K562 (cell line): Measurements from ENCODE around the gene IGF2R. TPM values are rescaled to one million over a fixed set of nuclear protein-coding genes. Genes with fewer than 3 reads are reported as not detected.

Source experiments
- ATAC-seq: fragments of 200-7000 bp; cut with Tn5 transposase; 3 replicates; pipeline ENCODE4 v1.9.1; 2020; ENCODE audit warnings: moderate library complexity
- BruUV-seq: library from RNA; stranded (reverse); fragments of 400-500 nt; replicated peaks from 2 replicates; lab custom pipeline; 2021; lab: Mats Ljungman, UMichigan
- CTCF ChIA-PET: fragments of 300-600 bp; formaldehyde crosslinking; extraction: SDS; loops from one replicate; lab custom pipeline; 2021; ENCODE audit warnings: low intra/inter-chr PET ratio; lab: Yijun Ruan, JAX
- POLR2A ChIA-PET: fragments of 300-600, 350-650 bp; sonication (Branson Sonifier 250); formaldehyde crosslinking; extraction: SDS; loops from one replicate; lab custom pipeline; 2021; ENCODE audit warnings: antibody characterized with exemption, inconsistent platforms; lab: Yijun Ruan, JAX
- DNase-seq, 4 experiments: peaks; one replicate each; pipeline versions ENCODE4 v3.0.0 to v3.0.0-alpha.2; 2011 to 2018; ENCODE audit warnings: low spot score in 3 of 4, mixed read lengths in 3 of 4; ENCODE audit errors: extremely low read depth in 1 of 4
- FAIRE-seq: peaks from 2 replicates; lab custom pipeline; 2011; peaks lifted over from hg19 to GRCh38; lab: Jason Lieb, UNC
- H2AFZ ChIP-seq: 2 replicates; pipeline ENCODE4 v1.6.0; 2011; ENCODE audit warnings: low read depth, low read length, control low read depth, inconsistent platforms
- H3K27ac ChIP-seq: fragments of 200-600 bp; 3 replicates; pipeline ENCODE4 v1.8.0; 2011; ENCODE audit warnings: low read depth, mild to moderate bottlenecking, control low read depth, inconsistent platforms, low read length, moderate library complexity, mixed read lengths; ENCODE audit errors: extremely low read depth
- H3K27me3 ChIP-seq, 2 experiments: fragments of 300-600 bp in 1 of 2; 2 replicates in 1 of 2; 3 replicates in 1 of 2; pipeline versions ENCODE4 v1.6.0 to v1.8.0; 2011; ENCODE audit warnings: inconsistent platforms in 2 of 2, low read length in 2 of 2, mild to moderate bottlenecking in 1 of 2, mixed read lengths in 1 of 2, moderate library complexity in 1 of 2; ENCODE audit not compliant: control insufficient read depth in 2 of 2, insufficient read depth in 2 of 2
- H3K36me3 ChIP-seq: fragments of 300-600 bp; 3 replicates; pipeline ENCODE4 v1.8.0; 2011; ENCODE audit warnings: mild to moderate bottlenecking, low read length, inconsistent platforms; ENCODE audit not compliant: control insufficient read depth, insufficient read depth
- H3K4me1 ChIP-seq, 2 experiments: fragments of 200-600 bp in 1 of 2; replicated peaks in 1 of 2; 2 replicates in 1 of 2; 3 replicates in 1 of 2; pipeline versions ENCODE4 v1.5.1 to v1.8.0; 2011; ENCODE audit warnings: inconsistent platforms in 2 of 2, low read length in 2 of 2, mild to moderate bottlenecking in 1 of 2, mixed read lengths in 1 of 2, moderate library complexity in 1 of 2; ENCODE audit not compliant: control insufficient read depth in 2 of 2, insufficient read depth in 2 of 2
- H3K4me2 ChIP-seq: 2 replicates; pipeline ENCODE4 v1.6.1; 2011; ENCODE audit warnings: low read length, control low read depth, inconsistent platforms, mixed read lengths; ENCODE audit not compliant: insufficient read depth
- H3K4me3 ChIP-seq: fragments of 200-600 bp; sonication (generic), shearing (Covaris generic); 2 replicates; pipeline ENCODE4 v1.5.1; 2016; ENCODE audit warnings: control low read depth, inconsistent platforms
- H3K79me2 ChIP-seq: fragments of 200-600 bp; 3 replicates; pipeline ENCODE4 v1.8.0; 2011; ENCODE audit warnings: low read length, inconsistent platforms; ENCODE audit not compliant: control insufficient read depth, insufficient read depth
- H3K9ac ChIP-seq, 2 experiments: 2 replicates each; pipeline versions ENCODE4 v1.6.0 to v1.6.1; 2011; ENCODE audit warnings: low read depth in 2 of 2, low read length in 2 of 2, control low read depth in 1 of 2, inconsistent platforms in 1 of 2, mild to moderate bottlenecking in 1 of 2, mixed read lengths in 1 of 2; ENCODE audit not compliant: insufficient read depth in 1 of 2
- H3K9me1 ChIP-seq: one replicate; pipeline ENCODE4 v1.6.0; 2011; ENCODE audit warnings: inconsistent platforms, mild to moderate bottlenecking, low read length, moderate library complexity; ENCODE audit not compliant: control insufficient read depth, insufficient read depth
- H3K9me3 ChIP-seq: replicated peaks from 2 replicates; pipeline ENCODE4 v1.5.1; 2011; ENCODE audit warnings: low read depth, low read length, inconsistent platforms; ENCODE audit not compliant: control insufficient read depth, insufficient read depth
- H4K20me1 ChIP-seq: replicated peaks from 2 replicates; pipeline ENCODE4 v1.6.1; 2011; ENCODE audit warnings: low read length, inconsistent platforms, mixed read lengths; ENCODE audit not compliant: control insufficient read depth, insufficient read depth
- WGBS: fragments of 100-300 bp; shearing (Covaris generic); methylation state at CpG from one replicate; pipeline ENCODE4 v1.1.6; 2016; ENCODE audit warnings: low coverage, mixed read lengths; ENCODE audit not compliant: insufficient coverage; ENCODE audit errors: missing lambda C conversion rate; 5-methylcytosine and 5-hydroxymethylcytosine counted together
- in situ Hi-C: fragments of 300-500 bp; cut with MboI; formaldehyde crosslinking; loops from 4 replicates; pipeline ENCODE4 v1.15.0; 2018; ENCODE audit warnings: inconsistent platforms, mixed read lengths
- intact Hi-C: fragments of 100-400 bp; cut with micrococcal nuclease; formaldehyde crosslinking; loops from 2 replicates; pipeline ENCODE4 v1.14.2; 2022
- polyA plus RNA-seq, 8 experiments: library from polyadenylated mRNA; depleted of rRNA in 4 of 8; stranded (reverse) in 5 of 8; unstranded in 3 of 8; fragments of >200 nt; fragmentation: Nextera tagmentation in 2 of 8; fragmentation: Illumina TruSeq in 1 of 8; extraction: Ambion mirVana in 2 of 8; extraction: Trizol in 1 of 8; gene quantifications; 2 replicates each; pipeline versions ENCODE4 v1.2.1 to v1.2.3, GENCODE V29; 2011 to 2014; ENCODE audit warnings: inconsistent platforms in 1 of 8, missing spikeins in 1 of 8
- total RNA-seq, 7 experiments: library from RNA; depleted of rRNA in 6 of 7; stranded (reverse); fragments of >200 nt in 6 of 7; fragmentation: Illumina TruSeq in 2 of 7; extraction: Trizol in 2 of 7; gene quantifications; 2 replicates each; pipeline versions ENCODE4 v1.2.1 to v1.2.3, GENCODE V29; 2011 to 2021; ENCODE audit warnings: low replicate concordance in 1 of 7
- TF ChIP-seq, protein P1 (sequence below): sonication (generic); formaldehyde crosslinking; IDR thresholded peaks from 2 replicates; pipeline ENCODE4 v1.8.1; 2022; ENCODE audit warnings: missing genetic modification reagents
- TF ChIP-seq, protein P2 (sequence below), 2 experiments: fragments of 450-650 bp in 1 of 2; sonication (generic) in 1 of 2; formaldehyde crosslinking in 1 of 2; IDR thresholded peaks; 2 replicates each; pipeline versions ENCODE4 v1.7.1 to v1.9.0; 2016 to 2022; ENCODE audit warnings: inconsistent platforms in 1 of 2, mild to moderate bottlenecking in 1 of 2, missing genetic modification reagents in 1 of 2

IGF2R gene
- total and polyA plus RNA-seq, 9 of the 15 experiments (the other 6 are each of a cell fraction or from before 2014, with no cell fraction given) = 3.5 to 92.3 (median 34.5) TPM

DNA sequence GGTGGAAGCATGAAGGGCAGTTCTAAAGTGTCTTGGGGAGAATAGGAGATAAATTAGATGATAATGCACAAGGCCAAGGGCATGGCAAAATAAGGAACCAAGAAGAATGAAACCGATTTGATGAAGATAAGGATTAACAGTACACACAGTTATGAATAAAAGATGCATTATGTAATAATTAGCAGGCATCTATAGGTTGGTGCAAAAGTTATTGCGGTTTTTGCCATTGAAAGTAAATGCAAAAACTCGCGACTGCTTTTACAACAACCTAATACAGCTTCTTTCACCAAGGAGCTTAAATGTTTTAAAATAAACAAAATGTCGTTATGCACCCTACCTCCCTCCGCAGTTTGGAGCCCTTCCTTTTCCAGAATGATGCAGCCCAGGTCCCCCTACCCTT is 49.1 kb upstream of the IGF2R start:
- H3K9ac ChIP-seq = no peak overlapping the region
- no TSS peak for BruUV-seq
- no peak overlapping the region for H3K4me3 ChIP-seq
- H2AFZ ChIP-seq = no peak overlapping the region
- TF ChIP-seq, protein P1, sequence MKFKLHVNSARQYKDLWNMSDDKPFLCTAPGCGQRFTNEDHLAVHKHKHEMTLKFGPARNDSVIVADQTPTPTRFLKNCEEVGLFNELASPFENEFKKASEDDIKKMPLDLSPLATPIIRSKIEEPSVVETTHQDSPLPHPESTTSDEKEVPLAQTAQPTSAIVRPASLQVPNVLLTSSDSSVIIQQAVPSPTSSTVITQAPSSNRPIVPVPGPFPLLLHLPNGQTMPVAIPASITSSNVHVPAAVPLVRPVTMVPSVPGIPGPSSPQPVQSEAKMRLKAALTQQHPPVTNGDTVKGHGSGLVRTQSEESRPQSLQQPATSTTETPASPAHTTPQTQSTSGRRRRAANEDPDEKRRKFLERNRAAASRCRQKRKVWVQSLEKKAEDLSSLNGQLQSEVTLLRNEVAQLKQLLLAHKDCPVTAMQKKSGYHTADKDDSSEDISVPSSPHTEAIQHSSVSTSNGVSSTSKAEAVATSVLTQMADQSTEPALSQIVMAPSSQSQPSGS (CRISPR knock-in tag) = no peak
- TF ChIP-seq, protein P2, sequence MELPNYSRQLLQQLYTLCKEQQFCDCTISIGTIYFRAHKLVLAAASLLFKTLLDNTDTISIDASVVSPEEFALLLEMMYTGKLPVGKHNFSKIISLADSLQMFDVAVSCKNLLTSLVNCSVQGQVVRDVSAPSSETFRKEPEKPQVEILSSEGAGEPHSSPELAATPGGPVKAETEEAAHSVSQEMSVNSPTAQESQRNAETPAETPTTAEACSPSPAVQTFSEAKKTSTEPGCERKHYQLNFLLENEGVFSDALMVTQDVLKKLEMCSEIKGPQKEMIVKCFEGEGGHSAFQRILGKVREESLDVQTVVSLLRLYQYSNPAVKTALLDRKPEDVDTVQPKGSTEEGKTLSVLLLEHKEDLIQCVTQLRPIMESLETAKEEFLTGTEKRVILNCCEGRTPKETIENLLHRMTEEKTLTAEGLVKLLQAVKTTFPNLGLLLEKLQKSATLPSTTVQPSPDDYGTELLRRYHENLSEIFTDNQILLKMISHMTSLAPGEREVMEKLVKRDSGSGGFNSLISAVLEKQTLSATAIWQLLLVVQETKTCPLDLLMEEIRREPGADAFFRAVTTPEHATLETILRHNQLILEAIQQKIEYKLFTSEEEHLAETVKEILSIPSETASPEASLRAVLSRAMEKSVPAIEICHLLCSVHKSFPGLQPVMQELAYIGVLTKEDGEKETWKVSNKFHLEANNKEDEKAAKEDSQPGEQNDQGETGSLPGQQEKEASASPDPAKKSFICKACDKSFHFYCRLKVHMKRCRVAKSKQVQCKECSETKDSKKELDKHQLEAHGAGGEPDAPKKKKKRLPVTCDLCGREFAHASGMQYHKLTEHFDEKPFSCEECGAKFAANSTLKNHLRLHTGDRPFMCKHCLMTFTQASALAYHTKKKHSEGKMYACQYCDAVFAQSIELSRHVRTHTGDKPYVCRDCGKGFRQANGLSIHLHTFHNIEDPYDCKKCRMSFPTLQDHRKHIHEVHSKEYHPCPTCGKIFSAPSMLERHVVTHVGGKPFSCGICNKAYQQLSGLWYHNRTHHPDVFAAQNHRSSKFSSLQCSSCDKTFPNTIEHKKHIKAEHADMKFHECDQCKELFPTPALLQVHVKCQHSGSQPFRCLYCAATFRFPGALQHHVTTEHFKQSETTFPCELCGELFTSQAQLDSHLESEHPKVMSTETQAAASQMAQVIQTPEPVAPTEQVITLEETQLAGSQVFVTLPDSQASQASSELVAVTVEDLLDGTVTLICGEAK (IDR thresholded peaks at IDR 0.05) = peak; percentile 67
- TF ChIP-seq, protein P2 (CRISPR knock-in tag; IDR thresholded peaks at IDR 0.05) = no peak
- FAIRE-seq (no peak), ATAC-seq (no peak), DNase-seq (no peak)
- CTCF ChIA-PET = no interaction called here
- no peaks in the 10 kb centered on the region for H3K4me1 ChIP-seq
- no peaks in the 10 kb centered on the region for H3K36me3 ChIP-seq
- intact Hi-C loops = no loop called here
- H3K9me3 ChIP-seq = 0 out of 2 replicates have a peak, but pooled peaks cover 2% of the 10 kb centered on the region
- no peak overlapping the region for H3K27ac ChIP-seq
- no peaks in the 10 kb centered on the region for H3K79me2 ChIP-seq
- H3K4me2 ChIP-seq = no peak overlapping the region
- H3K9me1 ChIP-seq = no peaks in the 10 kb centered on the region
- WGBS = 2% methylated on average over 6 of the region's 6 CpGs
- in situ Hi-C loops = no loop called here
- H4K20me1 ChIP-seq = no peaks in the 10 kb centered on the region
- POLR2A ChIA-PET = interaction anchor here (1.4 kb wide), 1 partner anchor 10 kb away, joined by 5 read pairs; no protein-coding TSS in a partner anchor
- H3K27me3 ChIP-seq = peaks cover 16 to 32% of the 10 kb centered on the region in 2 experiments; a peak in 4 of 5 replicates
